ENCODE results near the gene TMEM253.

GRCh38 chr14:21059842-21060613 is 40.8 kb upstream of the TMEM253 start:
- TF ChIP-seq, protein P1, sequence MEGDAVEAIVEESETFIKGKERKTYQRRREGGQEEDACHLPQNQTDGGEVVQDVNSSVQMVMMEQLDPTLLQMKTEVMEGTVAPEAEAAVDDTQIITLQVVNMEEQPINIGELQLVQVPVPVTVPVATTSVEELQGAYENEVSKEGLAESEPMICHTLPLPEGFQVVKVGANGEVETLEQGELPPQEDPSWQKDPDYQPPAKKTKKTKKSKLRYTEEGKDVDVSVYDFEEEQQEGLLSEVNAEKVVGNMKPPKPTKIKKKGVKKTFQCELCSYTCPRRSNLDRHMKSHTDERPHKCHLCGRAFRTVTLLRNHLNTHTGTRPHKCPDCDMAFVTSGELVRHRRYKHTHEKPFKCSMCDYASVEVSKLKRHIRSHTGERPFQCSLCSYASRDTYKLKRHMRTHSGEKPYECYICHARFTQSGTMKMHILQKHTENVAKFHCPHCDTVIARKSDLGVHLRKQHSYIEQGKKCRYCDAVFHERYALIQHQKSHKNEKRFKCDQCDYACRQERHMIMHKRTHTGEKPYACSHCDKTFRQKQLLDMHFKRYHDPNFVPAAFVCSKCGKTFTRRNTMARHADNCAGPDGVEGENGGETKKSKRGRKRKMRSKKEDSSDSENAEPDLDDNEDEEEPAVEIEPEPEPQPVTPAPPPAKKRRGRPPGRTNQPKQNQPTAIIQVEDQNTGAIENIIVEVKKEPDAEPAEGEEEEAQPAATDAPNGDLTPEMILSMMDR (IDR thresholded peaks at IDR 0.05): no peak
- no peak for TF ChIP-seq POLR2A (IDR thresholded peaks at IDR 0.05)

All from Peyer's patch (tissue), 4 donors.